GM12872 (cell line): ENCODE measurements around the gene PPIL4.

Experiments
- TF ChIP-seq, protein P1 (sequence below): IDR thresholded peaks from 3 replicates; pipeline ENCODE4 v1.5.1; 2011; ENCODE audit warnings: low read depth, mild to moderate bottlenecking, low read length, moderate library complexity; ENCODE audit not compliant: insufficient read depth

The PPIL4 gene

GRCh38 chr6:149515494-149515893, 30.3 kb downstream of the PPIL4 start:
- TF ChIP-seq, protein P1, sequence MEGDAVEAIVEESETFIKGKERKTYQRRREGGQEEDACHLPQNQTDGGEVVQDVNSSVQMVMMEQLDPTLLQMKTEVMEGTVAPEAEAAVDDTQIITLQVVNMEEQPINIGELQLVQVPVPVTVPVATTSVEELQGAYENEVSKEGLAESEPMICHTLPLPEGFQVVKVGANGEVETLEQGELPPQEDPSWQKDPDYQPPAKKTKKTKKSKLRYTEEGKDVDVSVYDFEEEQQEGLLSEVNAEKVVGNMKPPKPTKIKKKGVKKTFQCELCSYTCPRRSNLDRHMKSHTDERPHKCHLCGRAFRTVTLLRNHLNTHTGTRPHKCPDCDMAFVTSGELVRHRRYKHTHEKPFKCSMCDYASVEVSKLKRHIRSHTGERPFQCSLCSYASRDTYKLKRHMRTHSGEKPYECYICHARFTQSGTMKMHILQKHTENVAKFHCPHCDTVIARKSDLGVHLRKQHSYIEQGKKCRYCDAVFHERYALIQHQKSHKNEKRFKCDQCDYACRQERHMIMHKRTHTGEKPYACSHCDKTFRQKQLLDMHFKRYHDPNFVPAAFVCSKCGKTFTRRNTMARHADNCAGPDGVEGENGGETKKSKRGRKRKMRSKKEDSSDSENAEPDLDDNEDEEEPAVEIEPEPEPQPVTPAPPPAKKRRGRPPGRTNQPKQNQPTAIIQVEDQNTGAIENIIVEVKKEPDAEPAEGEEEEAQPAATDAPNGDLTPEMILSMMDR: no peak

DNA sequence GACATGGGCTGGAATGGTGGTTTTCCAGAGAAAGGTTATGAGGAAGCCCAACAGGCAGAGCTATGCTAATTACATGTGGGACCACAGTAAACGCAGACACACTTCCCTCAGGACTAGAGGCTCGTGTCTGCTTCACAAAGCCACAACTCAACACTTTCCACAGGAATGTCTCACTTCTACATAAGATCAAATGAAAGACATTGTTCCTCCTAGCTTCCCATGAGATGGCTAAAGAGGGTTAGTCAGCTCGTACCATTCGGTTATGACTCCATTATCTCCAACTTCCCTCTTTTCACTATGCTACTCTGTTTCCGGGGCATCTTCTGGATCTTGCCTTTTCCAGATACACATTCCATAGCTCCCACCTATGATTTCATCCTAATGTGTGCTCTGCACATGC, 31.9 kb downstream of the PPIL4 start:
- TF ChIP-seq, protein P1: no peak

- TF ChIP-seq, protein P1: no peak
Observed at GRCh38 chr6:149510793-149511512, 34.9 kb downstream of the PPIL4 start.

- TF ChIP-seq, protein P1: no peak
Observed at GRCh38 chr6:149508485-149508884, 37.4 kb downstream of the PPIL4 start.

DNA sequence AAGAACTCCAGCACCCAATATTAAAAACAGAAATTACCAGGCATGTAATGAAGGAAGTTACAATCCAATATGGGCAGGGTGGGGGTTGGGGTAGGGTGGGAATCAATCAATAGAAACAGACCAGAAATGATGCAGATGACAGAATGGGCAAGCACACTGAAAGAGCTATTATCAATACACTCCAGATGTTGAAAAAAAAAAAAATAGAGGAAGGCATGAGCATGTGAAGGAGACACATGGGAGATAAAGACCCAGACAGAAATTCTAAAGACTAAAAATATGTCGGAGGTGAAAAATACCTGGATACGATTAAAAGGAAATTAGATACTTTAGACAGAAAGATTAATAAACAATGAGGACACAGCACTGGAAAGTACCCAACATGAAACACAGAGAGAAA, 42.0 kb downstream of the PPIL4 start:
- TF ChIP-seq, protein P1: no peak

DNA sequence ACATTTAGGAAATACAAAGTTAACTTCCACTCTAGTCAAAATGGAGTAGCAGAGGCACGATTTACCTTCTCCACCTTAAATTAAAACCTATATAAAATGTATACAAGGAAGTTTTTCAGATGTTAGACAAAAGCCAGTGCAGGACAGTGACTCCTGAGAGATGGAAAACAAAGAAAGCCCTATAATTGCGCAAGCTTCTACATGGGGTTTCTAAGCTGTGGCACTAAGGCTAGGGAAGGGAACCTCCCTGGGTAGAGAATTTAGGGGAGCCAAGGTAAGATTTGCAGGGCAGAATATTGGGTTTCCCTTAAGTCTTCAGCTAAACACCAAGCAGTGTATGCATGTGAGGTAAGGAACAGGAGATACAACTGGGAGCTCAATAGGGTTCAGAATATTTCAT, 42.6 kb downstream of the PPIL4 start:
- TF ChIP-seq, protein P1: no peak

DNA sequence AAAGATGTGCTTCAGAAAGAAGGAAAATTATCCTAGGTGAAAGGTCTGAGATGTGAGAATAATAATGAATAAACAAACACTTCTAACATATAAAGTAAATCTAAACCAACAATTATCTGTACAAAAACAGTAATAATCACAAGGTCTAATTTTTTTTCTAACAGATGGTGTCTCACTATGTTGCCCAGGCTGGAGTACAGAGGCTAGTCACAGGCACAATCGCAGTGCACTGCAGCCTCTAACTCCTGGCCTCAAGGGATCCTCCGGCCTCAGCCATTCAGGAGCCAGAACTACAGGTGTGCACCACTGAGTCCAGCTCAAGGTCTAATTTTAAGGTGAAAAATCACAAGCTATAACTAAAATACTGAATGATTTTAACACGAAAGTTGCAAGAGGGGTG, 44.1 kb downstream of the PPIL4 start:
- TF ChIP-seq, protein P1: no peak

DNA sequence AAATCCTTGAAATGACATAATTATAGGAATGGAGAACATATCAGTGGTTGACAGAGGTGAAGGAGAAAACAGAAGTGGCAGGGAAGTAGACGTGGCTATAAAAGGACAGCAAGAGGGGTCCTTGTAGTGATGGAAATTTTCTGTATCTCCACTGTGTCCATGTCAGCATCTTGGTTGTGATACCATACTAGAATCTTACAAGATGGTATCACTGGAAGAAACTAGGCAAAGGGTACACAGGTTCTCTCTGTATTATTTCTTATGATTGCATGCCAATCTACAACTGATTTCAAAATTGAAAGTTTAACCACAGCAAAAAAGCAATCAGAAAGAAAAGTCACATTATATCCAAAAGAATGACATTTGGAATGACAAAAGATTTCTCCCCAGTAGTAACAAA, 44.6 kb downstream of the PPIL4 start:
- TF ChIP-seq, protein P1: no peak
